ENCODE measurements around the gene LONRF2.

DNA sequence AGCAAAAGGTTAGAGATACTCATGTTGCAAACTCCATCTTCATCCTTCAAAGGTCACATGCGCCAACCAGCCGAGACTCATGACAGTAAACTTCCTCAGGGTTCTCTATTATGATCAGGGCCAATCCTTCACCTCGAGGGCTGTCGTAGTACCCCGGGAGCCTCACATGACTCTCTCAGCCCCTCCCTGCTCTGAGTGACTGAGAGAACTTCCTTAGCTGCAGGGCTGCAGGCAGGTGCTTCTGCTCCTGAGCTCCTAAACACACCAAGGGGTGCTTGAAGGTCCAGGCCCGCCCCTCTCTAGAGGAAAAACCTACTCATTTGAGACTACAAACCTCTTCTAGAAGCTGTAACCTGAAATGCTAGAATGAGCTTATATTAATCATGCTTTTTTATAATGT is 48.2 kb downstream of the LONRF2 start:
- TF ChIP-seq SP1 (IDR thresholded peaks at IDR 0.05) (no peak), ELF4 (IDR thresholded peaks at IDR 0.05) (no peak), BHLHE40 (IDR thresholded peaks at IDR 0.05; ENCODE audit: borderline replicate concordance) (no peak), FOXA1 (IDR thresholded peaks at IDR 0.05) (no peak), TARDBP (IDR thresholded peaks at IDR 0.05) (no peak), FOXK2 (IDR thresholded peaks at IDR 0.05) (no peak), FOXM1 (IDR thresholded peaks at IDR 0.05; ENCODE audit: borderline replicate concordance) (no peak), HDGF (IDR thresholded peaks at IDR 0.05; ENCODE audit: borderline replicate concordance) (no peak), SUZ12 (IDR thresholded peaks at IDR 0.05) (no peak), ZNF384 (IDR thresholded peaks at IDR 0.05) (no peak), LEF1 (IDR thresholded peaks at IDR 0.05; ENCODE audit: borderline replicate concordance) (no peak)

Measured in HEK293T (cell line).